Tongue (tissue), 2 donors: Measurements from ENCODE around the gene TCAP. TPM values are rescaled to one million over a fixed set of nuclear protein-coding genes. Genes with fewer than 3 reads are reported as not detected.

ENCODE experiments used
- DNase-seq: peaks from one replicate; pipeline ENCODE4 v3.0.0-alpha.2; 2015
- total RNA-seq: library from RNA; depleted of rRNA; stranded (reverse); fragments of >200 nt; gene quantifications from one replicate; pipeline ENCODE4 v1.2.3, GENCODE V29; 2014

TCAP gene
- total RNA-seq, 1 donor from 2014 or later = 608 TPM

DNA sequence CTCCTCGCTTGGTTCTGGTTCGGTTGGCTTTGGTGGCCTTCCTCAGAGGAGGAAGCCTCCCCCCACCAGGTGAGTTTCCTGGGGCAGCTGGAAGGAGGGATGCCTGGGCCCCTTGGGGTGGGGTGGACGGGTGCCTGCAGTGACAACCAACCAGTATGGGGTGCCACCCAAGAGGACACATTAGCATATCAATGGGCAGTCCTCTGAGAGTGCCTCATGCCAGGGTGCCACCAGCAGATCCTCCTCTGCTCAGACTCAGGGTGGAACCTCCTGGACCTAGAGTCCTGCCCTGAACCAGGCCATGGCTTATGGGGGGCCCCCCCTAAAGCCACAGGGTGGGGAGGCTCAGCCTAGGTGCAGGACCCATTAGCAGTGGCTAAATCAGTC lies 35.7 kb upstream of the TCAP start:
- no peak for DNase-seq

DNA sequence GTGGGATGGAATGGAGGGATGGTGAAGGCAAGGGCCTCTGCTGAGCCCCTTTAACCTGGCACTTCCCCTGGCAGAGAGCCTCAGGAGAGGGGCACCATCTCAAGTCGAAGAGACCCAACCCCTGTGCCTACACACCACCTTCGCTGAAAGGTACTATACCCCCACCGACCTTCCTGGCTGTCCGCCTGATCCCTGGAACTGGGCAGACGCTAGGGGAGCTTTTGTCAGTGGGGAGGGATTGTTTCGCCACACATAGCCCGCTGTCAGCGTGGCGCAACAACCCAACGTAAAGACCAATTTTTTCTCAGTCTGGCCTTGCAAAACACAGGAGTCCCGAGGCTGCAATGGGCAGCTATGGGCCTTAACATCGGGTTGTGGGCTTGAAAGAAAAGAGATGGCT lies 35.3 kb upstream of the TCAP start:
- no peak for DNase-seq

DNA sequence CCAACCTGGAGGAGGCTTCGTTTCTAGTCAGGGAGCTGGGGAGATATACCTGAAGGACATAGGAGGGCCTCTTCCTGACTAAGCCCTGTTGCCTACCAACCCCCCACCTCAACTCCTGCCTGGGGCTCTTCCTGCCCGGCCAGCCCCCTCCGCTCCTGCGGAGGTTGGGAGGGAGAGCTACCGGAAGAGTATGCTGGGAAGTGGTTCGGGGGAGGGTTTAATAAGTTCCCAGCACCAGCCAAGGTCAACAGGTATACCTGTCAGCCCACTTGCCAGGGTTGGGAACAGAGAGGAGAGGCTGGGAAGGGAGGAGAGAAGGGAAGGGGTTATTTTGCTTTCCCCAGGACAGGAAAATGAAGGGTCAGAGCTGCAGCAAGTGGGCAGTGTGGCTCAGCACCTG lies 33.7 kb upstream of the TCAP start:
- DNase-seq = no peak

DNA sequence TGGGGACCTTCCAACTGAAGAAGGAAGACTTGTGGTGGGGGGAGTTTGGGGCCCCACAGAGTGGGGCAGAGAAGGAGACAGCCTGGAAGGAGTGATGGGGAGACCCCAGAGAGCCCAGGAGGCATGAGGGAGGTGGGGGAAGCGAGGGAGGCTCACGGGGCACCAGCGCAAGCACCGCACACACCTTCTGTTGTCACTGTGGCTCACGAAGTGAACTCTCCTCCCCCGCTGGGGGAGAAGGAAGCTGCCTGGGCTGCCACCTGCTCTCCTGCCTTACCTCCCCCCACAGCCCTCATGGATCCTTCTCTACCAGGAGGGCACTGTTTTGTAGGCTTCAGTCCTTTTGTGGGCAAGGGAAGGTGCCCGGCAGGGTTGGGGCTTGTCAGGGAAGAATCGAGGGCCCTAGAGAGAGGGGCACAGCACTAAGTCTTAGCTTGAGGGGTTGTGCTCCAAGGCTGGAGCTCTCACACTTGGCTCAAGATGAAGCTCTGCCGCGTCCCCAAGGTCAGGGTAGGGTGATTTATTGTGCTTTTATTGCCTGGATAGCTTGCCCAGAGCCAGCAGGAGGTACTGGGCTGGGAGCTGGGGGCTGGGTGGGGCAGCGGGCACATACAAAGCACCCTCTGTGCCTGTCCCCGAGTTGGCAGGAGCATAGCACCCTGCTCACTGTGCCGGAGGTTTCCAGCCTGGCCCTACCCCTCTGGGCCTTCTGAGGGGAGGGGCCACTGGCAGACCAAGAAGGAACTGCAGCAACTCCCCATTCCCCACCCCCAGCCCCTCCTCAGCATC lies 32.8 kb upstream of the TCAP start:
- no peak for DNase-seq

DNA sequence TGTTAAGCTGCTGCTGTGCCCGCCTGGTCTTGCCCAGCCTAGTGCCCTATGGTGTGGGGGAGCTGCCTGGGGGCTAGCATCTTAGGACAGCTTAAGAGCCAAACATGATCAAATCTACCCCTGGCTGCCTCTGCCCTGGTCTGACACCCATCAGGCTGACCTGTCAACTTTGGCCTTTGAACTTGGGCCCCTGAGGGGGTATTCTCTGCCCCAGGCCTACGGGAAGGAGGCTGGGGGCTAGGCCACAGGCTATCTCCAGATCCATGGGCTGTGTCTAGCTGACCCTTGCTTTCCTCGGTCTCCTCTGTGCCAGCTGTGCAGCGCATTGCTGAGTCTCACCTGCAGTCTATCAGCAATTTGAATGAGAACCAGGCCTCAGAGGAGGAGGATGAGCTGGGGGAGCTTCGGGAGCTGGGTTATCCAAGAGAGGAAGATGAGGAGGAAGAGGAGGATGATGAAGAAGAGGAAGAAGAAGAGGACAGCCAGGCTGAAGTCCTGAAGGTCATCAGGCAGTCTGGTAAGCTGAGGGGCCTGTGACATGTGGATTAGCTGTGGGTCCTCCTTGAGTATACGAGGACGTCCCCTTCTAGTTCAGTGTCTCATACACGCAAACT lies 31.5 kb upstream of the TCAP start:
- no peak for DNase-seq

DNA sequence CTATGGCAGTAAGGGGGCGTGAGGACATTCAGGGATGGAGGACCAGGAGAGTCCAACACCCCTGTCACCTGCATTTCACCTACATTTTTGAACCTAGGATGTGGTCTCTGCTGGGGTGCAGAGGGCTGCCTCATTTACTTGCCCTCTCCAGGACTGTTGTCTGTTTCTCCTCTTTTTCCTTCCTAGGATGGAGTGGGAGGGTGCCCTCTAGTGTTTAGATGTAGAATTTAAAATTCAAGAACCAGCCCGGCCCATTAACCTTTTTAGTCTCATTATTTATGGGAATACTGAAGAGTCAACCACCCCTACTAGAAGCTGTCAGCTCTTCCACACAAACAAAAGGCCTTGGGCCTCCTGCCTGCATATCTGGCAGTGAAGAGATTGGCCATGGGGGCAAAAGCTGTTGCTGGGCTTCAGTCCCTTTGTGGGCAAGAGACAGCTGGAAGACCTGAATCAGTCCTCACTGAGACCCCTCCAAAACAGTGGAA lies 30.7 kb upstream of the TCAP start:
- peak; percentile 58 for DNase-seq

DNA sequence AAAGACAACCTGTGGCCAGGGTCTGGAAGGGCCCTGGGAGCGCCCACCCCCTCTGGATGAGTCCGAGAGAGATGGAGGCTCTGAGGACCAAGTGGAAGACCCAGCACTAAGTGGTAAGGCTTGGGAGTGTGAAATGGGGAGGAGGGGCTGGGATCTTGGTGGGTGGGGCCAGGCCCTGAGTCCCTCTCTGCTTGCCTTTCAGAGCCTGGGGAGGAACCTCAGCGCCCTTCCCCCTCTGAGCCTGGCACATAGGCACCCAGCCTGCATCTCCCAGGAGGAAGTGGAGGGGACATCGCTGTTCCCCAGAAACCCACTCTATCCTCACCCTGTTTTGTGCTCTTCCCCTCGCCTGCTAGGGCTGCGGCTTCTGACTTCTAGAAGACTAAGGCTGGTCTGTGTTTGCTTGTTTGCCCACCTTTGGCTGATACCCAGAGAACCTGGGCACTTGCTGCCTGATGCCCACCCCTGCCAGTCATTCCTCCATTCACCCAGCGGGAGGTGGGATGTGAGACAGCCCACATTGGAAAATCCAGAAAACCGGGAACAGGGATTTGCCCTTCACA lies 29.5 kb upstream of the TCAP start:
- DNase-seq = no peak

DNA sequence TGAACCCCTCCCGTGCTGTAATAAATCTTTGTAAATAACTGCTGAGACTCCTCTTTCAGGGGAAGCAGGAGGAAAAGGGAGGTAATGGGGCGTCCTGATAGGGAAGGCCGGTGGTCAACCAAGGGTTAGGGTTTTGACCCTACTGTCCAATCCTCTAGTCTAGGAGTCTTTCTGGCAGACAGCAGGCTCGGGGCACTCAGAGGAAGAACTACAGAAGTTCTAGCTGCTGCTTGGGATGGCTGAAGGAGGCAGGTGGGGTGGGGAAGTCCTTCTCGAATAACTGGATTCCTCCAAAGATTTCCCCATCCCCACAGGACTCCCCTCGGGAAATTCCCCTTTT lies 28.6 kb upstream of the TCAP start:
- DNase-seq = no peak

DNA sequence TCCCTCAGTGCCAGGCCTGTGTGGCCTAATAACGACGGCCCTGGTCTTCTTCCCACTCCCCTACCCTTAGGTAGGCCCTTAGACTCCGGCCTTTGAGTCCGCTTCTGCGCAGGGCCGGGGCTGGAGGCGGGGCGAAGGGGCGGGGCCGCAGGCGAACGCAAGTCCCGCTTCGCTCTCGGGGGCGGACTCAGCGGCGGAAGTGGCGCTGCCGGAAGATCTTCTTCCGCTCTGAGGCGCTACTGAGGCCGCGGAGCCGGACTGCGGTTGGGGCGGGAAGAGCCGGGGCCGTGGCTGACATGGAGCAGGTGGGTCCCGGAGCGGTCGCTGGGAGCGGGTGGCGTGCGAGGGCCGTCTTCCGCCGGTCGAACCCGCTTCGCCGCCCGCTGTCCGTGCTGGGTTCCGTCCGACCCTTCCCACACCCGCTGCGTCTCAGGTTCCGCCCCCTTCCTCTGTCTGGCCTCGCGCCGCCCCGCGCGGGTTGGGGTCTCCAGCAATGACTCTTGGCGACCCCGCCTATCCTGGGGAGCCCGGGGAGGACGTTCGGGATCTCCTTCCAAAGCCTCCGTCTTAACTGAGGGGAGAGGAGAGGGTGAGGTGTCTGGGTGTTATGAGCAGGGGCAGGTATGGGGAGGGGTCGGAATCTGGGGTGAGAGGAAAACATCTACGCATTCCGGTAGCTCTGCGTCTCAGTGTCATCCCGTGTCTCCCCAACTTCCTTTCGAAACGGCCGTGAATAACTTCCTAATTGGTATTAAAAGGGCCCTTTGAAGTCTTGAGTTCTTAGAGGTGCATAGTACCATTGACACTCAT lies 28.0 kb upstream of the TCAP start, which contains the start of gene STARD3:
Gene STARD3 (plus strand): TSS at position 218 of the 810 bp plus-strand sequence. CDS start 16,388 bp downstream, outside the sequence.
- peak; percentile 94 for DNase-seq

DNA sequence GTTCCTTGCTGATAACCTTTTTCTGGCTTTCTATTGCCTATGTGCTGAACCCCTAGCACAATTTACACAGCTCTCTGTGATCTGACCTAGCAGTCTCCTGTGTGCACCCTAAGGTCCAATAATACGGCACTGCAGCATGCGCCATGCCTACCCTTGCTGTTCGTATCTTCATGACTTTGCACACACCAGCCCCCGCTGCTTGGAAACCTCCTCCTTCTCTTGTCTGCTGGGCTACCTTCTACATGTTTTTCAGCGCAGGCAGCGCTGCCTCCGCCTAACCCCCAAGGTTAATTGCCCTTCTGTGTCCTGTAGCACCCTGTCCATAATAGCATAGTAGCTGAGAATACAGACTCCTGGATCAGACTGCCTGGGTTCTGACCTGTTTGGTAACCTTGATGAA lies 26.8 kb upstream of the TCAP start:
- no peak for DNase-seq

DNA sequence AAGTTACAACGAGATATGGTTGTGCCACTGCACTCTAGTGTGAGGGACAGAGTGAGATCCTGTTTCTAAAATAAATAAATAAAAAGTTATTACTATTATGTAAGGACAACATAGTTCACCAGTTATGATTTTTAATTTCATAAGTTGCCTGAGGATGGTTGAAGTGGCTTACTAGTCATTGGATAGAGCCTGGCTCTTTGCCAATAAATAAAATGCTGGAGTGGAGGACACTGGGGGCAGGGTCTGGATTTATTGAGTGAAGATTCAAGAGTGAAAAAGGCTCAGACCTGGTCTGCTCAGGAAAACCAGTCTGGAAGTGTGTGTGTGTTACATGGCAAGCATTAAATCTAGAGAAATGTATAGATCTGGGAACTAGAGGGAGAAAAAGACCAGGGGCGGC lies 26.1 kb upstream of the TCAP start:
- DNase-seq = no peak

DNA sequence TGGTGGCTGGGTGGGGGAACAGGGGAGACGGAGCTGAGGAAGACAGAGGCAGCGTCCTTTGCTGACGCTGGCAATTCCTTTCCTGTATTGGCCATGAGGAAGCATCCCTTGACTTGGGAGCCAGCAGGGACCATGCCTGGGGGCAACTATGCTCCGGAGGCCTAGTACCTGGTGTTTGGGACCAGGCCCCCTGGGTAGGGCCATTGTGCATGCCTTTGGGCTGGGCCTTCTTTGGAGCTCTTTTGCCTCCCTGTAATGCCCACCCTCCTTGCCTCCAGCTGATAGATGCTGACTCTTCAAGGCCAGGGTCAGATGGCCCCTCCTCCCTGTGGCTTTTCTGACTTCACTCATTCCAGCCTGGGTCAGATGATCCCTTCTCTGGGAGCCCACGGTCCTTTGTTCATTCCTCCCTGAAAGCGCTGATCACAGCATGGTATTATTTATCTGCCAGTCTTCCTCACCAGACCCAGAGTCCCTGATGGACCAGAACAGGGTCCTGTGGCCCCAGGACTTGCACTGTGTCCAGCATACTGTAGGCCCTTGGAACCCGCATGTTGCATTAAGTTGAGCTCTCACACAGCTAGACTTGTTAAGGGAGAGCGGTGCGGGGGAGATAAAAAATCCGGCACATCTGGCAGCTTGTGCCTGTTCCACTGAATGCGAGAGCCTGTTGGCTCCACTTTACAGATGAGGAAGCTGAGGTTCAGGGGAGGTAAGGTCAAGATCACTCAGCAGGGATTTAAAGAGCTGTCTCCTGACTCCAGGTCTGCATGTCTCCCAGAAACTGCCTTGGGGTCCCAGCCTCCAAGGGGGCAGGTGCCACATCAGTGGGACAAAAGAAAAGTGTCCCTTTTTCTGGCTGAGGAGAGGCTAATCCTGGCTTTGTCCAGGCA lies 25.3 kb upstream of the TCAP start:
- DNase-seq = no peak

DNA sequence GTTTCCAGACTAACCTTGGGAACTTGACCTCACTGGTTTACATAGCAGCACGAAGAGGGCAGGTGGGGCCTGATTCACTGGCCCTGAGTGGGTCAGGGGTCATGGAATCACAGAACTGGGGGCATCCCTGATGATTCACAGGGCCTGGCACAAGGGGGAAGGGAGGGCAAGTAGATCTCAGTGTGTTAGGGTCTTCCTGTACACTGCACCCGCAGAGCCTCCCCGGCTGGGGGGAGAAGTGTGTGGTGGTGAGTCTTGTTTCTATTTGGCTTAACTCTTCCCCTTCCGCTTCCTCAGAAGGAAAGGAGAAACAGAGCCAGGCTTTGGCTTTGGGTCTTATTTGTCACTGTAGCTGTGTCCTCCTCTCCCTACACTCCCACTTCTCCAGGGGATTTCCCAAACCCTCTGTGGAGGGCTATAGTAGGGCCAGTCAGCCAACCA lies 24.5 kb upstream of the TCAP start:
- DNase-seq = no peak

DNA sequence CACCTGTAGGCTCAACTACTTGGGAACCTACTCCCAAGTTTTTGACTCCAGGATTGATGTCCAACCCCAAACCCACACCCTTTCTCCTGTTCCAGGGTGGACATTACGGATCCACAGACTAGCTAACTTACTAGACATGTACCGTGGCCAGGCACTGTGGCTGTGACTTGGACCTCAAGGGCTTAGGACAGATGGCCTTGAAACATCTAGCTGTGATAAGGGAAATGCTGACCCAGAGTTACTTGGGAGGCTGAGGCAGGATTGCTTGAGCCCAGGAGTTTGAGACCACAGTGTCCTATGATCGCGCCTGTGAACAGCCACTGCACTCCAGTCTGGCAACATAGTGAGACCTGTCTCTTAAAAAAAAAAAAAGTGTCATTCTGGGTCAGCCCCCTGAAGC lies 24.1 kb upstream of the TCAP start:
- DNase-seq = no peak

DNA sequence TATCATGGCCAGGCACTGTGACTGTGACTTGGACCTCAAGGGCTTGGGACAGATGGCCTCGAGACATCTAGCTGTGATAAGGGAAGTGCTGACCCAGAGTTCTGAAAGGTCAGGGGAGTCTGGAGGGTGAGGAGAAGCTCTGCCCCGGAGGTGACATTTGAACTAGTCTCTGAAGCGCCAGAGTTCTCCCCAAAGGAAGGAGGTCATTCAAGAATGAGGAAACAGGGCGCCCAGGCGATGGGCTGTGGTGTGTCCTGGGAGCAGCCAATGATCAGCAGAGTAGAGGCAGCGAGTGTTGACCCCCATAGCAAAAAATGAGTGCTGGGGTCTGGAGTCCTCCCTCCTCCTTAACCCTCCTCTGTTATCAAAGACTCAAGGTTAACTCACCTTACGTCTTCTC lies 23.3 kb upstream of the TCAP start:
- no peak for DNase-seq

DNA sequence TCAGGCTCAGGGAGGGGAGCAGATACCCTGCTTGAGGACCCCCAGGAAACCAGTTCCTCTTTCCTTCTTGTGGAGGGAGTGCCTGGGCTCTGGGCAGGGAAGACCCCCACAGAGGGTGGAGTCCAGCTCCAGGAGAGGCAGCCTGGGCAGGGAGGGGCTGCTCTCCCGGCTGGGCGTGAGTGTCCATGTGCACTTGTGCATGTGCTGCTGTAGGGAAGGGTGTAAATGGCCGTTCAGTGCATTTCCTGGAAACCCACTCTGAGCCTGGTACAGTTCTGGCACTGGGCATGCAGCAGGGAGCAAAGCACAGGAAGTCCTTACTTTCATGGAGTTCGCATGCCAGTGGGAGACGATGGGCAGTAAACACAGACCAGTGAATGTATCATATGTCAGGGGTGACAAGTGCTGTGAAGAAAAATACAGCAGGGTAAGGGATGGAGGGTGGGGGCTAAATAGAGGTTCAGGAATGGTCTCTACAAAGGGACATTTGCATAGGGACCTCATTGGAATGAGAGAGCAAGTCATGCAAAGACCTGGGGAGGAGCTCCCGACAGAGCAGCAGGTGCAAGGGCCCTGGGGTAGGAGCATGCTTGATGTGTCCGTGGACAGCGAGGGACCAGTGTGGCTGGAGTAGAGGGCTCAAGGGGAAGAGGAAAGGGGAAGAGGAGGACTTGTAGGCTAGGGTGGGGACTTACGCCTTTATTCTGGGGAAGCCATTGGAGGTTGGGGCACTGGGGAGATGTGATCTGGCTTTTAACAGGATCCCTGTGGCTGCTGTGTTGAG lies 22.7 kb upstream of the TCAP start:
- DNase-seq = no peak

DNA sequence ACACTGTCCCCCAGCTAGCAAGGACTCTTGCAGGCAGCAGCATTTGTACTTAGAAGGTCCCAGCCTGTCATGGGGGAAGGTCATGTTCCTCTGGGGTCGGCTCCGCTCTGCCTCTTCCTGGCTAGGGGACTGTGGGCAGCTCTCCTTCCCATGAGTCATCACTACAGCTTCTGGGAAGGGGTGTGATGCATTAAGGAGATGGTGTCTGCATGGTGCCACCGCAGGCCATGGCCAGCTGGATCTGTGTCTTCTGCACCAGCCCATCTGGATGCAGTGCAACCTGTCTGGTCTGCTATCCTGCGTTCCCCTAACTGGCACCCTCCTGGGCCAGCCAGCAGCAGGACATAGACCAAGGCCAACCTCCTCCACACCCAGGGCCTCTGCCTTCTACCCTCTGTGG lies 21.9 kb upstream of the TCAP start:
- no peak for DNase-seq

DNA sequence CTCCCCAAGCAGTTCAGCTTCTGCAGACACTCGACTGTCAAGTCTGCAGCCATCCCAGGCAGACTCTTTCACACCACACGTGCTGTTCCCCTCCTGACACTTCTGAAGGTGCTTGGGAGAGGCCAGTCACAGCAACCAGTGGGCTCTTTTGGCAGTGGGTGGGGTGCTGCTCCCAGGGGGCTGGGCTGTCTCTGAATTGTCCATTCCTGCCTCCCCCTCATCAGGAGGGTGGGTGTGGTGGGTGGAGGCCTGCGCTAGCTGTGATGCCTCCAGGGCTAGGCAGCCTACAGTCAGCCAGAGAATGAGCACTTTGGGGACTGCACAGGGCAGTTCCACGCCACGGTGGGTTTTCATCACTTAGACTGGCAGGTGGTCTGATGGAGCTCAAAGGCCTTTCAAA lies 17.9 kb upstream of the TCAP start:
- DNase-seq = no peak

DNA sequence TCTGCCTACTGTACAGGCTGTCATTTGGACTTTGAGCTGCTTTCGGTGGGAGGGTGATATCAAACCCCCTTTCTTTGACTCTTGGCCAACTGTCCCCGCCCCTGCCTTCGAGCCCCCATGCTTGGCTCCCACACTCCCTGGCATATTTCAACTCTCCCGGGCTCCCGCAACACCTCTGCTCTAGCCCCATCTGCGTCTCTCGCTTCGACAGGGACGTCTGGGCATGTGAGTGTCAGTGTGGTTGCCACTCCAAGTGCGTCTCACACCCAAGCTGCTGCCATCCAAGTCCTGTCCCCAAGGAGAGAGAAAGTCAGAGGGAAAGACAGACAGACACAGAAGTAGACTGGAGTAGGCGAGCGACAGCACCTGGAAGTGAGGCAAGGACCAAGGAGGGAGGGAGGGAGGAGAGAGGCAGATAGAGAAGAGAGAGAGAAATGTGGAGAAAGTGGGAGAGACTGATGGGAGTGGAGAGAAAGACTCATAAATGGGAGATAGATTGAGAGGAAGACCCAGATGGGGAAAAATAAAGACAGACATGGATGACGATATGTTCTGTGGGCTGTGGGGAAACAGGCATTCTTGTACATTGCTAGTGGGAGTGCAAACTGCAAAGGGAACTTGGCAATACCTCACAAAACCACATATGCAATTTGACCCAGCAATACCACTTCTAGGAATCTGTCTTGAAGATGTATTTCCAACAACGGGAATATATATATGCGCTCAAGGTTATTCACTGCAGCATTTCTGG lies 16.4 kb upstream of the TCAP start:
- DNase-seq = no peak

DNA sequence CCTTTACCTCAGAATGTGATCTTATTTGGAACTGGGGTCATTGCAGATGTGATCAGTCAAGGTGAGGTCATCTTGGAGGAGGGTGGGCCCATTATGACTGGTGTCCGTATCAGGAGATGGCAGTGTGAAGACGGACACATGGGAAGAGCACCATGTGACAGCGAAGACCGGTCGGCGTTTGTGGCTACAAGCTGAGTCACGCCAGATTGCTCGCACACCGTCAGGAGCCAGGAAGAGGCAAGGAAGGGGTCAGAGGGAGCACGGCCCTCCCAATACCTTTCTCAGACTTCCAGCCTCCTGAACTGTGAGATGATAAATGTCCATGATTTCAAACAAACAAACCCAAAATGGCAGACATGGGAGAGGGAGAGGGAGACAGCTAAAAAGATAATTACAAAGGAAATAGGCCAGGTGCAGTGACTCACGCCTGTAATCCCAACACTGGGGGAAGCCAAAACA lies 15.0 kb upstream of the TCAP start:
- DNase-seq = no peak
